ENCODE results near the gene C1QTNF7.

- TF ChIP-seq POLR2A (IDR thresholded peaks at IDR 0.05; ENCODE audit: borderline replicate concordance, extremely low read depth, insufficient read depth, insufficient read length) (no peak), REST (IDR thresholded peaks at IDR 0.05; ENCODE audit: low read depth) (no peak), POLR2AphosphoS5 (IDR thresholded peaks at IDR 0.05; ENCODE audit: low read depth, low read length) (no peak), MAX (IDR thresholded peaks at IDR 0.05) (no peak), SIN3A (IDR thresholded peaks at IDR 0.05; ENCODE audit: low read depth) (no peak), FOSL1 (IDR thresholded peaks at IDR 0.05; ENCODE audit: low read depth) (no peak), SP1 (IDR thresholded peaks at IDR 0.05; ENCODE audit: low read depth) (no peak), CBX3 (IDR thresholded peaks at IDR 0.05; ENCODE audit: low read depth) (no peak), ZNF274 (IDR thresholded peaks at IDR 0.05; ENCODE audit: low read depth, low read length) (no peak), SRF (IDR thresholded peaks at IDR 0.05; ENCODE audit: low read depth) (no peak), EZH2phosphoT487 (IDR thresholded peaks at IDR 0.05; ENCODE audit: borderline replicate concordance) (no peak)
- TF ChIP-seq, protein P1, sequence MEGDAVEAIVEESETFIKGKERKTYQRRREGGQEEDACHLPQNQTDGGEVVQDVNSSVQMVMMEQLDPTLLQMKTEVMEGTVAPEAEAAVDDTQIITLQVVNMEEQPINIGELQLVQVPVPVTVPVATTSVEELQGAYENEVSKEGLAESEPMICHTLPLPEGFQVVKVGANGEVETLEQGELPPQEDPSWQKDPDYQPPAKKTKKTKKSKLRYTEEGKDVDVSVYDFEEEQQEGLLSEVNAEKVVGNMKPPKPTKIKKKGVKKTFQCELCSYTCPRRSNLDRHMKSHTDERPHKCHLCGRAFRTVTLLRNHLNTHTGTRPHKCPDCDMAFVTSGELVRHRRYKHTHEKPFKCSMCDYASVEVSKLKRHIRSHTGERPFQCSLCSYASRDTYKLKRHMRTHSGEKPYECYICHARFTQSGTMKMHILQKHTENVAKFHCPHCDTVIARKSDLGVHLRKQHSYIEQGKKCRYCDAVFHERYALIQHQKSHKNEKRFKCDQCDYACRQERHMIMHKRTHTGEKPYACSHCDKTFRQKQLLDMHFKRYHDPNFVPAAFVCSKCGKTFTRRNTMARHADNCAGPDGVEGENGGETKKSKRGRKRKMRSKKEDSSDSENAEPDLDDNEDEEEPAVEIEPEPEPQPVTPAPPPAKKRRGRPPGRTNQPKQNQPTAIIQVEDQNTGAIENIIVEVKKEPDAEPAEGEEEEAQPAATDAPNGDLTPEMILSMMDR (IDR thresholded peaks at IDR 0.05 in 2 of 3, conservative IDR thresholded peaks at IDR 0.05 in 1 of 3; ENCODE audit: borderline replicate concordance in 1 of 3, insufficient read depth in 1 of 3, low read depth in 2 of 3, low read length in 2 of 3): no peak
- TF ChIP-seq, protein P2, sequence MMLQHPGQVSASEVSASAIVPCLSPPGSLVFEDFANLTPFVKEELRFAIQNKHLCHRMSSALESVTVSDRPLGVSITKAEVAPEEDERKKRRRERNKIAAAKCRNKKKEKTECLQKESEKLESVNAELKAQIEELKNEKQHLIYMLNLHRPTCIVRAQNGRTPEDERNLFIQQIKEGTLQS (IDR thresholded peaks at IDR 0.05): no peak
Measured at GRCh38 chr4:15385928-15386327, 41.9 kb upstream of the C1QTNF7 start.
